Lung (tissue), 12 donors: ENCODE data around the gene GPATCH8. TPM values are rescaled to one million over a fixed set of nuclear protein-coding genes. Genes with fewer than 3 reads are reported as not detected.

Experiments used
- ATAC-seq: fragments of 200-7000 bp; cut with Tn5 transposase; one replicate; pipeline ENCODE4 v1.9.1; 2020; ENCODE audit warnings: moderate number of reproducible peaks; ENCODE audit not compliant: insufficient read depth, low FRiP score
- DNase-seq, 3 donors: peaks; one replicate each; pipeline ENCODE4 v3.0.0-alpha.2; 2013 to 2017
- H3K27ac ChIP-seq, 2 donors: one replicate each; pipeline ENCODE4 v1.5.1; 2013; ENCODE audit warnings: mild to moderate bottlenecking in 2 of 2, moderate library complexity in 2 of 2, control low read depth in 1 of 2, inconsistent platforms in 1 of 2, low read depth in 1 of 2, low read length in 1 of 2
- H3K27me3 ChIP-seq, 3 donors: one replicate each; pipeline ENCODE4 v1.5.1; 2013; ENCODE audit warnings: low read length in 2 of 3; ENCODE audit not compliant: control insufficient read depth in 3 of 3, insufficient read depth in 3 of 3
- H3K36me3 ChIP-seq, 4 donors: one replicate each; pipeline ENCODE4 v1.5.1; 2013; ENCODE audit warnings: low read length in 4 of 4, mild to moderate bottlenecking in 1 of 4, moderate library complexity in 1 of 4; ENCODE audit not compliant: control insufficient read depth in 4 of 4, insufficient read depth in 4 of 4
- H3K4me1 ChIP-seq, 5 donors: one replicate each; pipeline ENCODE4 v1.5.1; 2013; ENCODE audit warnings: low read length in 5 of 5, mild to moderate bottlenecking in 2 of 5, moderate library complexity in 1 of 5; ENCODE audit not compliant: control insufficient read depth in 5 of 5, insufficient read depth in 5 of 5
- H3K4me3 ChIP-seq: one replicate; pipeline ENCODE4 v1.5.1; 2013; ENCODE audit warnings: mild to moderate bottlenecking, control low read depth, moderate library complexity
- H3K9ac ChIP-seq, 2 donors: one replicate each; pipeline ENCODE4 v1.5.1; 2013; ENCODE audit warnings: low read length in 2 of 2, control low read depth in 1 of 2; ENCODE audit not compliant: insufficient read depth in 1 of 2
- H3K9me3 ChIP-seq, 4 donors: one replicate each; pipeline ENCODE4 v1.5.1; 2013; ENCODE audit warnings: low read length in 3 of 4, mild to moderate bottlenecking in 1 of 4, moderate library complexity in 1 of 4; ENCODE audit not compliant: control insufficient read depth in 4 of 4, insufficient read depth in 3 of 4
- WGBS, 2 donors: extraction: QIAGEN DNeasy Blood & Tissue Kit; methylation state at CpG; one replicate each; pipeline ENCODE4 v1.1.7; 2013; 5-methylcytosine and 5-hydroxymethylcytosine counted together
- polyA plus RNA-seq, 2 donors: library from polyadenylated mRNA; stranded (reverse); fragments of 200-250 nt; gene quantifications; one replicate each; pipeline ENCODE4 v1.2.1, GENCODE V29; 2013
- total RNA-seq, 2 donors: library from RNA; depleted of rRNA in 1 of 2; stranded (reverse); fragments of >200 nt in 1 of 2; gene quantifications; one replicate each; pipeline ENCODE4 v1.2.1, GENCODE V29; 2014 to 2021
- TF ChIP-seq, protein P1 (sequence below): IDR thresholded peaks from 2 replicates; pipeline ENCODE4 v1.5.1; 2012; ENCODE audit warnings: mild to moderate bottlenecking; ENCODE audit errors: control extremely low read depth, extremely low read depth
- donor health status: control.
- donor health status: control.
- donor health status: Bipolar disorder and iron deficiency.
- donor health status: healthy.
- donor health status: DM: yes; HTN: yes; CAD: no.

The GPATCH8 gene
- total and polyA plus RNA-seq, 4 donors = 8.9 to 62.0 (median 23.8) TPM

- DNase-seq (peak; percentile 71 to 84 (median 80)), ATAC-seq (peak; percentile 81)
- H3K4me1 ChIP-seq = peaks cover 0 to 34% (median 9%) of the 10 kb centered on the region in 5 donors
- peaks cover 0 to 3% (median 0%) of the 10 kb centered on the region in 3 donors for H3K27me3 ChIP-seq
- TF ChIP-seq, protein P1, sequence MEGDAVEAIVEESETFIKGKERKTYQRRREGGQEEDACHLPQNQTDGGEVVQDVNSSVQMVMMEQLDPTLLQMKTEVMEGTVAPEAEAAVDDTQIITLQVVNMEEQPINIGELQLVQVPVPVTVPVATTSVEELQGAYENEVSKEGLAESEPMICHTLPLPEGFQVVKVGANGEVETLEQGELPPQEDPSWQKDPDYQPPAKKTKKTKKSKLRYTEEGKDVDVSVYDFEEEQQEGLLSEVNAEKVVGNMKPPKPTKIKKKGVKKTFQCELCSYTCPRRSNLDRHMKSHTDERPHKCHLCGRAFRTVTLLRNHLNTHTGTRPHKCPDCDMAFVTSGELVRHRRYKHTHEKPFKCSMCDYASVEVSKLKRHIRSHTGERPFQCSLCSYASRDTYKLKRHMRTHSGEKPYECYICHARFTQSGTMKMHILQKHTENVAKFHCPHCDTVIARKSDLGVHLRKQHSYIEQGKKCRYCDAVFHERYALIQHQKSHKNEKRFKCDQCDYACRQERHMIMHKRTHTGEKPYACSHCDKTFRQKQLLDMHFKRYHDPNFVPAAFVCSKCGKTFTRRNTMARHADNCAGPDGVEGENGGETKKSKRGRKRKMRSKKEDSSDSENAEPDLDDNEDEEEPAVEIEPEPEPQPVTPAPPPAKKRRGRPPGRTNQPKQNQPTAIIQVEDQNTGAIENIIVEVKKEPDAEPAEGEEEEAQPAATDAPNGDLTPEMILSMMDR = peak; percentile 41
- peaks cover 0 to under 1% (median 0%) of the 10 kb centered on the region in 4 donors for H3K36me3 ChIP-seq
- 0 to 1% methylated on average over 35 to 63 of the region's 63 CpGs for WGBS, 2 donors
- H3K27ac ChIP-seq = no peak within 1 kb of the TSS
- H3K4me3 ChIP-seq = peak within 1 kb of the TSS; percentile 37
- peak within 1 kb of the TSS; percentile 11 to 32 for H3K9ac ChIP-seq
- H3K9me3 ChIP-seq = no peaks in the 10 kb centered on the region
Observed at GRCh38 chr17:44363613-44364159, 139.5 kb downstream of the GPATCH8 start, which contains the start of gene FAM171A2. FAM171A2 (minus strand) TSS chr17:44363853; CDS start chr17:44363714, 139 bp downstream.

DNA sequence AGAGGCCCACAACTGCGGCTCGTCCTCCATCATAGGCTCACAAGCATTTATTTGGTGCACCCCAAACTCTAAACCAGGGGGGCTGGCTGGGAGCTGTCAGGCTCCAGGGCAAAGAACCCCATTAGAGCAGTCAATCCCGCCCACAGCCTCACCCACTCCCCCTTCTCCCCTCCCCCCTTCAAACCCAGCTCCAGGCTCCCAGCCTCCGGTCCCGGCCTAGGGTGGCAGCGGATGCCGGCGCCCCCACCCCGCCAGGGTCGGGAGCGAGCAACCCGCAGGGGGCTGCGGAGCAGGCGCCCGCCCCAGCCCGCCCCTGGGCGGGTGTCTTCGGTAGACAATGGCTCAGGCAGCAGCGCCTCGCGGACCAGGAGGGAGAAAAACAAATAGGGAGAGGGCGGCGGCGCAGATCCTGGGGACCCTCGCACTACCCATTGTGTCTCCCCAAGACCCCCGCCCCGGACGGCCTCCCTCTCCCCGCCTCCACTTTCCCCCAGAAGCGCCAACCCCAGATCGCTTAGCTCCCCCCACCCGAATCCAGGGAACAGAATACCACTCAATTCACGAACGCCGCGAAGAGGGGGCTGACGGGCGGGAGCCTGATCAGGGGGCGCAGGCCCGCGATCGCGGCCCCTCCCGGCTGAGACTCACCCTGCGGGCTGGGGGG lies 140.1 kb downstream of the GPATCH8 start:
- peaks cover 0 to 3% (median 0%) of the 10 kb centered on the region in 3 donors for H3K27me3 ChIP-seq
- peaks cover 0 to 34% (median 9%) of the 10 kb centered on the region in 5 donors for H3K4me1 ChIP-seq
- no peaks in the 10 kb centered on the region for H3K9me3 ChIP-seq
- H3K4me3 ChIP-seq = peak overlapping the region; percentile 37
- TF ChIP-seq, protein P1 = no peak
- H3K36me3 ChIP-seq = peaks cover 0 to 3% (median 0%) of the 10 kb centered on the region in 4 donors
- H3K27ac ChIP-seq = no peak overlapping the region
- peak overlapping the region; percentile 11 to 32 for H3K9ac ChIP-seq
- ATAC-seq = no peak
- peak; percentile 46 to 70 (median 62) for DNase-seq
- WGBS, 2 donors = 0 to 1% methylated on average over 29 to 45 of the region's 45 CpGs

- peaks cover 0 to 3% (median 0%) of the 10 kb centered on the region in 4 donors for H3K36me3 ChIP-seq
- ATAC-seq = no peak
- TF ChIP-seq, protein P1 = no peak
- H3K27me3 ChIP-seq = peaks cover 0 to 3% (median 0%) of the 10 kb centered on the region in 3 donors
- peaks cover 0 to 31% (median 9%) of the 10 kb centered on the region in 5 donors for H3K4me1 ChIP-seq
- WGBS, 2 donors = 24 to 30% methylated on average over 7 to 11 of the region's 11 CpGs
- no peak overlapping the region for H3K27ac ChIP-seq
- peak in 2 of 3 donors; percentile 36 to 59 for DNase-seq
- H3K9ac ChIP-seq = peak overlapping the region; percentile 11 to 32
- no peaks in the 10 kb centered on the region for H3K9me3 ChIP-seq
- no peak overlapping the region for H3K4me3 ChIP-seq
Observed at GRCh38 chr17:44362459-44362948, 140.7 kb downstream of the GPATCH8 start.
